GM18526 (cell line): Measurements from ENCODE around the gene TMEM45A.
A peak's percentile ranks its signal among the peaks of the same experiment; 100 is the strongest.

Source experiments
- POLR2A ChIP-seq: IDR thresholded peaks from 3 replicates; pipeline ENCODE4 v1.6.1; 2011; ENCODE audit not compliant: insufficient read length; ENCODE audit errors: extremely low read depth

Gene TMEM45A

DNA sequence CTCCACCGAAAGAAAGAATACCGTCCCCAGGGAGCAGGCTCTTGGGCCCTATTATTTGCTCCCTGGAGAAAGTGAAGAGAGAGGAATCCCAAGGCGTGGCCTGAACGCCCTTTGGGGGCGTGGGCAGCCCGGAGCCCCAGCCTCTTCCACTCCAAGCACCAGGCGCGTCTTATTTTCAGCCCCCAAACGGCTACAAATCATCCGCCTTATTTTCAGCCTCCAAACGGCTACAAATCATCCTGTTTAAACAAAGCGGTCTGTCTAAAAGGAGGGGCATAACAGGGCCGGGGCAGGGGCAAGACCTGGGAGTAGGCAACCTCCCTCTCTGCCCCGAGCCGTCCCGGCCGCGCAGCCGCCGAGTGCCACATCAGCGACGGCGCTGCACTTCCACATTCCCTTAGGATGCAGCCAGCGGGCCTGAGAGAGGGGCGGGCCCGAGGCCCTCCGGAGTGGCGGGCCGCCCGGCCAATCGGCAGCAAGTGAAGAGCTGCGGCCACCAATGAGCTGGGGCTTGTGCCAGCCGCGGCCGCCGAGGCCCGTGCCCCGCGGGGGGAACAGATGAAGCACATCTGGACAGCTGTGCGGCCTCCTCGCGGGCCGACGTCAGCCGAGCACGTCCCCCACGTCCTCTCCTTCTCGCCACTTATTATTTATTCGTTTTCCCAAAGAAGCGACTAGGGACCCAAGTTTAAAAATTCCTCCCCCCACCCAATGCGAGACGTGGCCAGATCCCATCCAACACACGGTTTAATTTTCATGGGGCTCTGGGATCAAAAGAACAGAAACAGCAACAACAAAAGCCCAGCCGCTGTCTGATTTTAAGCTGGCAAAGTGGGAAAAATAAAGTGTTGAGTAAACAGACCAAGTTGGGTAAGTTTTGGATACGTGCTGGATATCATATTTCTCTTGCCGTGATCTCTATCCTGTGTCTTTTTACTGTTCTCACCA is at the start of gene TMEM45A:
TSS of gene TMEM45A (plus strand) at position 561 of the 948 bp plus-strand sequence. CDS start 62,593 bp downstream, outside the sequence.
- peak; percentile 31 for TF ChIP-seq POLR2A

GRCh38 chr3:100443690-100444089 is 48.7 kb upstream of the TMEM45A start:
- TF ChIP-seq POLR2A: no peak

DNA sequence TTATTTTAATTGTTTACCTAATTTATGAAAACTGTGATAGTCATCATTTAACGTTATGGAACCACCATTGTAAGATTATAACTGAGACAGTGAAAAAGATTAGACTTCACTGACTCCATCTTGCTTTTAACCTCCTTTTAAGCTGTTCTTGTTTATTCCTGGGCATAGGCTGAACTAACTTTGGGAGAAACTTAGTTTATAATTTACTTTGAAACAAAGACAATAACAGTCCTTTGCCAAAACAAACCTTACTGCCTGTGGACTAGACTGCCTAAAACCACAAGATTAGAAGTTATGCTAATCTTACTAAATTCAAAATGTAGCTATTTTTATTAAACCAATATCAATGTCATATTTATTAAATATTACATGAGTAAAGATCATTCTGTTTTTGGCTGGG is 44.3 kb upstream of the TMEM45A start:
- no peak for TF ChIP-seq POLR2A

GRCh38 chr3:100449214-100449613 is 43.2 kb upstream of the TMEM45A start:
- TF ChIP-seq POLR2A: no peak

DNA sequence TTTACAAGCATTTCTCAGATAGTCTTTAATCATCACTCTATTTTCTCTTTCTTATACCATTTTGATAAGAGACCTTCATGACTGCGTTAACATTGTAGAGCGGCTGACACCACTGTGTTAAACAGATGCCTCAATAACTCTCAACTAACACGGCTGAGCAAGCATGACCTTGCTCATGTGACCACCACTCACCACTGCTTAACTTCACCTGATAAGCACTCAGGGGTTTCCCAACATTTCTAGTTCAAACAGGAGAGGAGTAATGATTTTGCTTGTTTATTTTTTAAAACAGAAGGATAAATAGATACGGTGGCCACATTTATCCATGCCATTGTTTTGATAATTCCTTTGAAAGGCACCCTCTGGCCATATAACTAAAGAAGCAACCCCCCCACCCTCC is 37.7 kb upstream of the TMEM45A start:
- no peak for TF ChIP-seq POLR2A

DNA sequence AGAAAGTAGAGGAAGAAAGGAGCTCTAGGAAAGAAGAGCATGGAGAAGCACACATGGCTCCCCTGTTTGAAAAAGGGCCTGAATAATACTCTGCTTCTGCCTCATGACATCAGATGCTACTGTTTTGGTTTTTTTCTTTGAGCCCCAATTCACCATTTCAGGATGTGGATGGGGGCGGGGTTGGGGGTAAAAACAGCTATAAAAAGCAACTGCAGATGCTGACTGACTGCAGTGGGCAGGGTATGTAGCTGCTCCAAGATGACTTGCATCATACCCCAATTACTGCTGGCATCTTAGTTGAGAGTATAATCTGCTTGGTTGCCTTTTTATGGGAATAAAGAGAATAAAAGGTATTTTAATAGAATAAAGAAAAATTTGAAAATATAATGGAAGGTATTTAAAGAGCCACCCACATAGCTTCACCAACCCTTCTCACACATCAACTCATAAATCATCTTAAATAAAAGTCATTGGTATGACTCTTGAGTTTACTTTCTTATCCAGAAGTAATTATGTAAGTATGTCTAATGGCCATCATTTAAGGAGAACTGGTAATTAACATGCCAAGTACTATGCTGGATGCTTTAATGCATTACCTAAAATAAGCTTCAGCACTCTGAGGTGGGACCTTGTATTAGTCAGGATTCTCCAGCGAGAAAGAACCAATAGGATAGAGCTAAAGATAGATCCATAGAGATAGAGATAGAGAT is 36.4 kb upstream of the TMEM45A start:
- no peak for TF ChIP-seq POLR2A

DNA sequence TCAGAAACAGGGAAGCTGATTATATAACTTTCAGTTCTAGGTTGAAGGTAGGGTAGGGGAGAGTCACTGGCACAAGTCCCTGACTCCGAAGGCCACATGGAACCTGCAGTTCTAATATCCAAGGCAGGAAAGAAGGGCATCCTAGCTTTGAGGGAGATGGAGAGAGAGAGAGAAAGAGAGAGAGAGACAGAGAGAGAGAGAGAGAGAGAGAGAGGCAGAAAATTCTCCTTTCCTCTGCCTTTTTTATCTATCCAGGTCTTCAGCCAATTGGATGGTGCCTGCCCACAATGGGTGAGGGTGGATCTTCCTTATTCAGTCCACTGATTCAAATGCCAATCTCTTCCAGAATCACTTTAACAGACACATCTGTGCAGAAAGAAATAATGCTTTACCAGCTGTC is 35.7 kb upstream of the TMEM45A start:
- no peak for TF ChIP-seq POLR2A

DNA sequence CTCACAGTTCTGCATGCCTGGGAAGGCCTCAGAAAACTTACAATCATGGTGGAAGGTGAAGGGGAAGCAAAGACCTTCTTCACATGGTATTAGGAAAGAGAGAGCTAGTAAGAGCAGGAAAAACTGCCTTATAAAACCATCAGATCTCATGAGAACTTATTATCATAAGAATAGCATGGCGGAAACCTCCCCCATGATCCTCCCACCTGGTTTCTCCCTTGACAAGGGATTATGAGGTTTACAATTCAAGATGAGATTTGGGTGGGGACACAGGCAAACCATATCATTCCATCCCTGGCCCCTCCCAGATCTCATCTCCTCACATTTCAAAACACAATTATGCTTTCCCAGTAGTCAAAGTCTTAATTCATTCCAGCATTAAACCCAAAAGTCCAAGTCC is 34.6 kb upstream of the TMEM45A start:
- TF ChIP-seq POLR2A: no peak

DNA sequence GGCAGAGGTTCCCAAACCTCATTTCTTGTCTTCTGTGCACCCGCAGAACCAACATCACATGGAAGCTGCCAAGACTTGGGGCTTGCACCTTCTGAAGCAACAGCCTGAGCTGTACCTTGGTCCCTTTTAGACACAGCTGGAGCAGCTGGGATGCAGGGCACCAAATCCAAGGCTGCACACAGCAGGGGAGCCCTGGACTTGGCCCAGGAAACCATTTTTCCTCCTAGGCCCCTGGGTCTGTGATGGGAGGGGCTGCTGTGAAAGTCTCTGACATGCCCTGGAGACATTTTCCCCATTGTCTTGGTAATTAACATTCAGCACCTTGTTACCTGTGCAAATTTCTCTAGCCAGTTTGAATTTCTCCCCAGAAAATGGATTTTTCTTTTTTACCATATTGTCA is 33.6 kb upstream of the TMEM45A start:
- TF ChIP-seq POLR2A: no peak

- no peak for TF ChIP-seq POLR2A
Observed at GRCh38 chr3:100463002-100463401, 29.4 kb upstream of the TMEM45A start.

DNA sequence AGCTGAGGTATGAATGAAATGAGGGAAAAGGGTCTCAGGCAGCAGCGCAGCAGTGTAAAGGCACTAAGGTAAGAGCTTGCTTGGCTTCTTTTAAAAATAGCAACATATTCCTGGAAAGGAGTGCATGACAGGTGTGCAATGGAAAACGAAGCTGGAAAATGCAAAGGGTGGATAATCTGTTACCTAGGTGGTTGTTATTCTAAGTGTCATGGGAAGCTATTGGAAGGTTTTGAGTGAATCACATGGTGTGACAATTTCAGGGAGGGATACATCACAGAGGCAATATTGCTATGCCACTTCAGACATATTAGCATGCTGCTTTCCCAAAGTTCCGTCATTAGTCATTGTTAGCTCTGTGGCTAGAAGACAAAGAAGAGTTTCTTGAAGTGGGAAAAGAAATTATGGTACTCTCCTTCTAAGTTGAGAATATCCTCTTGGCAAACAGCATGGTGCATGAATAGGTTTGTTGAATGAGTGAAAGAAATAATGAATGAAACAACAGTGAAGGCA is 28.7 kb upstream of the TMEM45A start:
- no peak for TF ChIP-seq POLR2A

- TF ChIP-seq POLR2A: no peak
Observed at GRCh38 chr3:100465892-100466777, 26.3 kb upstream of the TMEM45A start.

DNA sequence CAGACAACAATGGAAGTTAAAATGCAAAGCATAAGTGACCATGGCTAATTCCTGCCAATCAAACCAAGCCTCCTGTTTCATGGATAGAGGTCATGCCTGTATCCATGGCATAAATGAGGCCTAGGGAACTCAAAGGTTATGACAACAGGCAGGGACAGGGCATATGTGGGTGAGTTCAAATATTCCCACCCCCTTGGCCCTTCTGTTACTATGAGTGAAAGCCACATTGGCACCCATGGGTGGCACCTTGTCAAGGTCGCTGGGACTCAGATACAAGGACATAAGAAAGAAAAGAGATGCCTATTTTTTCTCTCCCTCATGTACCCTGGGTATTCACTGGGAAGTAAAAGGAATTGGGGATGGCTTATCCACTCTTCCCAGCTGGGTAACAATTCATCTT is 25.3 kb upstream of the TMEM45A start:
- TF ChIP-seq POLR2A: no peak

DNA sequence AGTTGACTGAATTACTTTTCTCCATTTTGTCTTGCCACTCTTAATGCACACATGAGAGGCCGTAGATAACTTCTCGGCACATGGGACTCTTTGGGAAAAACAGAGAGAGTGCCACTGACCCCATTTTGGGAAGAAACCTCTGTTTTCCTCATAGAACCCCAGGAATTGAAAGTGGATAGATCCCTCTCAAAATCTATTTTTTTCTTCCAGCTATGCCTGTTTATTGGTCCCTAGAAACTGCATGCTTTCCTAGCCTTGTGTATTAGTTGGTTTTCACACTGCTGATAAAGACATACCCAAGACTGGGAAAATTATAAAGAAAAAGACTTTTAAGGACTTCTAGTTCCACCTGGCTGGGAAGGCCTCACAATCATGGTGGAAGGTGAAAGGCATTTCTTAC is 23.7 kb upstream of the TMEM45A start:
- TF ChIP-seq POLR2A: no peak

DNA sequence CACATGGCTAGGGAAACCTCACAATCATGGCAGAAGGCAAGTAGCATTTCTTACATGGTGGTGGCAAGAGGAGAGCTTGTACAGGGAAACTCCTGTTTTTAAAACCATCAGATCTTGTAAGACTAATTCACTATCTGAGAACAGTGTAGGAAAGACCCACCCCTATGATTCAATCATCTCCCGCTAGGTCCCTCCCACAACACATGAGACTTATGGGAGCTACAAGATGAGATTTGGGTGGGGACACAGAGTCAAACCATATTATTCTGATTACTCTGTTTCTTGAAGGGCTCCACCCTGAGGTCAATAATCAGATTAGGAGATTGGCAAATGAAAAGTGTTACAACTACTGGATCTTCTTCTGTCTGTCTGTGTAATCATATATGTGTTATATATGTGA is 21.5 kb upstream of the TMEM45A start:
- no peak for TF ChIP-seq POLR2A

GRCh38 chr3:100471444-100471843 is 21.0 kb upstream of the TMEM45A start:
- TF ChIP-seq POLR2A: no peak

- TF ChIP-seq POLR2A: no peak
Observed at GRCh38 chr3:100480081-100480480, 12.3 kb upstream of the TMEM45A start.
